ENCODE measurements around the gene DIP2C.

DNA sequence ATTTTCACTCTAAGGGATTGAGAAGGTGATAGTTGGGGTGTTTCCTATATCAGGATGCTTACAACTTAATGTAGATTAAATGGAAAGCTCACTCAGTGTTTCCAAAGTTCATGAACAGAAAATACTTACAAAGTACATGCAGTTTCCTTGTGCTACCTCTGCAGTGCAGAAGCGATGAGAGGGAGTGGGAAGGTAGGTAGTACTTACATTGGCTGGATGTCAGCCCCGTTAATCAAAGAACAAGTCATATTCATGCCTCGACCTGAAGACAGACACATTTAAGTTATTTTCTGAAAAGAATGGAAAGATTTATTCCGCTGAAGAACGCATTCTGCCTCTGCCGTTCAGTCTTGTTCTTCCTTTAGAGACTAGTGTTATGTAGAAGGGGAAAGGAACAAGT lies 461.1 kb downstream of the DIP2C start:
- TF ChIP-seq, protein P1, sequence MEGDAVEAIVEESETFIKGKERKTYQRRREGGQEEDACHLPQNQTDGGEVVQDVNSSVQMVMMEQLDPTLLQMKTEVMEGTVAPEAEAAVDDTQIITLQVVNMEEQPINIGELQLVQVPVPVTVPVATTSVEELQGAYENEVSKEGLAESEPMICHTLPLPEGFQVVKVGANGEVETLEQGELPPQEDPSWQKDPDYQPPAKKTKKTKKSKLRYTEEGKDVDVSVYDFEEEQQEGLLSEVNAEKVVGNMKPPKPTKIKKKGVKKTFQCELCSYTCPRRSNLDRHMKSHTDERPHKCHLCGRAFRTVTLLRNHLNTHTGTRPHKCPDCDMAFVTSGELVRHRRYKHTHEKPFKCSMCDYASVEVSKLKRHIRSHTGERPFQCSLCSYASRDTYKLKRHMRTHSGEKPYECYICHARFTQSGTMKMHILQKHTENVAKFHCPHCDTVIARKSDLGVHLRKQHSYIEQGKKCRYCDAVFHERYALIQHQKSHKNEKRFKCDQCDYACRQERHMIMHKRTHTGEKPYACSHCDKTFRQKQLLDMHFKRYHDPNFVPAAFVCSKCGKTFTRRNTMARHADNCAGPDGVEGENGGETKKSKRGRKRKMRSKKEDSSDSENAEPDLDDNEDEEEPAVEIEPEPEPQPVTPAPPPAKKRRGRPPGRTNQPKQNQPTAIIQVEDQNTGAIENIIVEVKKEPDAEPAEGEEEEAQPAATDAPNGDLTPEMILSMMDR (IDR thresholded peaks at IDR 0.05) = no peak
- TF ChIP-seq EZH2 (IDR thresholded peaks at IDR 0.05; ENCODE audit: borderline replicate concordance, insufficient read depth, low read depth, low read length, poor library complexity, severe bottlenecking) = no peak
